ENCODE results near the gene IER3. TPM values are rescaled to one million over a fixed set of nuclear protein-coding genes. Genes with fewer than 3 reads are reported as not detected.

Gene IER3
- total and polyA plus RNA-seq, 2 of the 13 experiments (the other 11 are each of a cell fraction or from before 2014, with no cell fraction given) = 51.1 to 131 TPM

- Histone ChIP-seq H2AFZ (ENCODE audit: low read length) (no peak overlapping the region), H3K79me2 (ENCODE audit: insufficient read depth, low read length) (peaks cover 24% of the 10 kb centered on the region), H3K4me1 (ENCODE audit: insufficient read depth, low read length) (peaks cover 71% of the 10 kb centered on the region), H4K20me1 (ENCODE audit: insufficient read depth, low read length) (peaks cover 15% of the 10 kb centered on the region), H3K4me3 (replicated peaks in 1 of 3; ENCODE audit: insufficient read depth in 1 of 3, low read depth in 2 of 3, low read length in 3 of 3) (peak overlapping the region; percentile 91 to 98 (median 98); a peak in 5 of 6 replicates), H3K4me2 (ENCODE audit: low read depth, low read length) (peak overlapping the region; percentile 91), H3K27ac (ENCODE audit: extremely low read length, insufficient read depth, low read length) (peak overlapping the region; percentile 81), H3K9me3 (ENCODE audit: low read length) (no peaks in the 10 kb centered on the region), H3K9ac (ENCODE audit: insufficient read depth, low read depth, low read length) (peak overlapping the region; percentile 94), H3K27me3 (ENCODE audit: control insufficient read depth in 1 of 2, insufficient read depth in 2 of 2, low read length in 2 of 2) (no peaks in the 10 kb centered on the region; a peak in 1 of 5 replicates), H3K36me3 (replicated peaks in 1 of 2; ENCODE audit: control insufficient read depth in 1 of 2, insufficient read depth in 2 of 2, low read length in 2 of 2) (peaks cover 9 to 29% of the 10 kb centered on the region in 2 experiments)
- BruUV-seq (replicated peaks) = no TSS peak
- DNase-seq (ENCODE audit: low spot score) (no peak), FAIRE-seq (no peak), ATAC-seq (no peak)
- intact Hi-C loops (cut with micrococcal nuclease; ENCODE audit: unreplicated experiment) (no loop called here), in situ Hi-C loops (cut with HindIII; ENCODE audit: extremely low pct_ligation_motif_present, low pct_unique_long_range_greater_than_20kb) (loop anchor here (5.0 kb wide), 2 partner anchors 86 to 136 kb away; no protein-coding TSS in a partner anchor)
- WGBS (ENCODE audit: low lambda C conversion rate) = 86% methylated on average over 8 of the region's 8 CpGs
- POLR2A ChIA-PET = interaction anchor here (0.6 to 16.9 kb wide), 18 partner anchors 7 to 126 kb away, joined by 3 to 414 read pairs (median 9); partner anchors contain the start of genes MDC1 and NRM
- CTCF ChIA-PET (ENCODE audit: low intra/inter-chr PET ratio, low total read pairs) = no interaction called here
- peak; percentile 92 for TF ChIP-seq CCAR2 (optimal IDR thresholded peaks at IDR 0.05; ENCODE audit: low read depth, low read length)
- TF ChIP-seq, protein P1, sequence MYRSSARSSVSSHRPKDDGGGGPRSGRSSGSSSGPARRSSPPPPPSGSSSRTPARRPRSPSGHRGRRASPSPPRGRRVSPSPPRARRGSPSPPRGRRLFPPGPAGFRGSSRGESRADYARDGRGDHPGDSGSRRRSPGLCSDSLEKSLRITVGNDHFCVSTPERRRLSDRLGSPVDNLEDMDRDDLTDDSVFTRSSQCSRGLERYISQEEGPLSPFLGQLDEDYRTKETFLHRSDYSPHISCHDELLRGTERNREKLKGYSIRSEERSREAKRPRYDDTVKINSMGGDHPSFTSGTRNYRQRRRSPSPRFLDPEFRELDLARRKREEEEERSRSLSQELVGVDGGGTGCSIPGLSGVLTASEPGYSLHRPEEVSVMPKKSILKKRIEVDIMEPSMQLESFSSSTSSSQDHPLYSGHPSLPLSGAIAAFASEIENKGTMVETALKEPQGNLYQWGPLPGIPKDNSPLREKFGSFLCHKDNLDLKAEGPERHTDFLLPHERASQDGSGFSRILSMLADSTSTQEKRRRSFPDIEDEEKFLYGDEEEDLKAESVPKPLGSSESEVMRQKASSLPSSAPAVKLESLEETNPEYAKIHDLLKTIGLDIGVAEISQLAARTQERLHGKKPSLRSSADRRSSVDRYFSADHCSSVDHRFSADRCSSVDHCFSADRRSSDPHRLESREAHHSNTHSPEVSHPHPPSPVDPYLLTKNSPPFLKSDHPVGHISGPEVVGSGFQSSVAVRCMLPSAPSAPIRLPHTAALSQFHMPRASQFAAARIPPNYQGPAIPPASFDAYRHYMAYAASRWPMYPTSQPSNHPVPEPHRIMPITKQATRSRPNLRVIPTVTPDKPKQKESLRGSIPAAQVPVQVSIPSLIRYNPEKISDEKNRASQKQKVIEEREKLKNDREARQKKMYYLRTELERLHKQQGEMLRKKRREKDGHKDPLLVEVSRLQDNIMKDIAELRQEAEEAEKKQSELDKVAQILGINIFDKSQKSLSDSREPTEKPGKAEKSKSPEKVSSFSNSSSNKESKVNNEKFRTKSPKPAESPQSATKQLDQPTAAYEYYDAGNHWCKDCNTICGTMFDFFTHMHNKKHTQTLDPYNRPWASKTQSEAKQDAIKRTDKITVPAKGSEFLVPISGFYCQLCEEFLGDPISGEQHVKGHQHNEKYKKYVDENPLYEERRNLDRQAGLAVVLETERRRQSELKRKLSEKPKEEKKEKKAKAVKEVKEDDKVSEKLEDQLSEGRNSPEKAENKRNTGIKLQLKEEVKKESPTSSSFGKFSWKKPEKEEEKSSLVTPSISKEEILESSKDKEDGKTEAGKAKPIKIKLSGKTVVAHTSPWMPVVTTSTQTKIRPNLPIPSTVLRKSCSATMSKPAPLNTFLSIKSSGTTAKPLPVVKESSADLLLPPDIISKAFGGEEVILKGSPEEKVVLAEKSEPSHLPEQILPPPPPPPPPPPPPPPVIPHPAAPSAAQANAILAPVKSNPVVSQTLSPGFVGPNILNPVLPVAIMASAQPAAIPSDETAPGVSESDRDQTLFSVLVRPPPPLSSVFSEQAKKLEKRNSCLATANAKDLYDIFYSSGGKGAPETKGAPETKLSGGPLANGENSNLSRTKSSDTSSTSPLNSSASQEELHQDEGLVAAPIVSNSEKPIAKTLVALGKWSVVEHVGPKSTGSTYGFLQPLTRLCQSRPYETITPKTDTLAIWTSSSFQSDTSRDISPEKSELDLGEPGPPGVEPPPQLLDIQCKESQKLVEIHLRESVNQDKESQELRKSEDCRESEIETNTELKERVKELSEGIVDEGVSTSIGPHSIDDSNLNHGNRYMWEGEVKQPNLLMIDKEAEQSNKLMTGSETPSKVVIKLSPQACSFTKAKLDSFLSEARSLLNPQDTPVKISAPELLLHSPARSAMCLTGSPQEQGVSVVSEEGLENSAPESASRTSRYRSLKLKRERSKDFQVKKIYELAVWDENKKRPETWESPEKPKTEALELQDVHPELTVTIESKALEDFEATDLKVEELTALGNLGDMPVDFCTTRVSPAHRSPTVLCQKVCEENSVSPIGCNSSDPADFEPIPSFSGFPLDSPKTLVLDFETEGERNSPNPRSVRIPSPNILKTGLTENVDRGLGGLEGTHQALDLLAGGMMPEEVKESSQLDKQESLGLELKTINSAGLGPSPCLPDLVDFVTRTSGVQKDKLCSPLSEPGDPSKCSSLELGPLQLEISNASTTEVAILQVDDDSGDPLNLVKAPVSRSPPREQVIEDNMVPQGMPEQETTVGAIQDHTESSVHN (CRISPR knock-in tag; IDR thresholded peaks at IDR 0.05) = 0 out of 2 replicates have a peak, but pooled peaks have one; percentile 7
- TF ChIP-seq HNRNPUL1 (IDR thresholded peaks at IDR 0.05; ENCODE audit: low read depth, low read length) = no peak
- TF ChIP-seq GTF2F1 (IDR thresholded peaks at IDR 0.05; ENCODE audit: low read length) = no peak
- TF ChIP-seq ZNF768 (CRISPR knock-in tag; IDR thresholded peaks at IDR 0.05) = 0 out of 2 replicates have a peak, but pooled peaks have one; percentile 10
- TF ChIP-seq ATRX (CRISPR knock-in tag; IDR thresholded peaks at IDR 0.05; ENCODE audit: borderline replicate concordance) = no peak
- no peak for TF ChIP-seq ZNF451 (CRISPR knock-in tag; IDR thresholded peaks at IDR 0.05)
- peak; percentile 5; the same call in 1 of the 2 replicates for TF ChIP-seq FOSL2 (CRISPR knock-in tag; IDR thresholded peaks at IDR 0.05)
- TF ChIP-seq ZNF10 (CRISPR knock-in tag; IDR thresholded peaks at IDR 0.05; ENCODE audit: borderline replicate concordance, low read depth) = no peak
- 0 out of 2 replicates have a peak, but pooled peaks have one; percentile 13 for TF ChIP-seq ZNF441 (CRISPR knock-in tag; IDR thresholded peaks at IDR 0.05; ENCODE audit: borderline replicate concordance)
- TF ChIP-seq, protein P2, sequence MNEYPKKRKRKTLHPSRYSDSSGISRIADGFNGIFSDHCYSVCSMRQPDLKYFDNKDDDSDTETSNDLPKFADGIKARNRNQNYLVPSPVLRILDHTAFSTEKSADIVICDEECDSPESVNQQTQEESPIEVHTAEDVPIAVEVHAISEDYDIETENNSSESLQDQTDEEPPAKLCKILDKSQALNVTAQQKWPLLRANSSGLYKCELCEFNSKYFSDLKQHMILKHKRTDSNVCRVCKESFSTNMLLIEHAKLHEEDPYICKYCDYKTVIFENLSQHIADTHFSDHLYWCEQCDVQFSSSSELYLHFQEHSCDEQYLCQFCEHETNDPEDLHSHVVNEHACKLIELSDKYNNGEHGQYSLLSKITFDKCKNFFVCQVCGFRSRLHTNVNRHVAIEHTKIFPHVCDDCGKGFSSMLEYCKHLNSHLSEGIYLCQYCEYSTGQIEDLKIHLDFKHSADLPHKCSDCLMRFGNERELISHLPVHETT (CRISPR knock-in tag; conservative IDR thresholded peaks at IDR 0.05) = 0 out of 2 replicates have a peak, but pooled peaks have one; percentile 9
- no peak for TF ChIP-seq HDAC1 (CRISPR knock-in tag; IDR thresholded peaks at IDR 0.05)
- no peak for TF ChIP-seq SMARCE1 (IDR thresholded peaks at IDR 0.05; ENCODE audit: borderline replicate concordance)
- no peak for TF ChIP-seq MAF1 (CRISPR knock-in tag; IDR thresholded peaks at IDR 0.05; ENCODE audit: borderline replicate concordance)
- no peak for TF ChIP-seq CBFB (CRISPR knock-in tag; IDR thresholded peaks at IDR 0.05)
Measured at GRCh38 chr6:30741063-30741779, 3.1 kb downstream of the IER3 start.
